Lower leg skin (tissue), 3 donors: ENCODE measurements around the gene AJAP1.

Experiments used
- CTCF ChIP-seq, 3 donors: fragments of 450-650 bp; IDR thresholded peaks; one replicate each; pipeline ENCODE4 v1.5.1; 2016; ENCODE audit warnings: antibody characterized with exemption in 3 of 3, mild to moderate bottlenecking in 3 of 3, moderate library complexity in 2 of 3
- POLR2A ChIP-seq, 2 donors: fragments of 450-650 bp; IDR thresholded peaks; one replicate each; pipeline ENCODE4 v1.6.1; 2016 to 2017; ENCODE audit warnings: antibody characterized with exemption in 2 of 2, mild to moderate bottlenecking in 1 of 2, moderate library complexity in 1 of 2

- no peak for TF ChIP-seq CTCF (IDR thresholded peaks at IDR 0.05)
- no peak for TF ChIP-seq POLR2A (IDR thresholded peaks at IDR 0.05)
Measured at GRCh38 chr1:4713669-4714068, 59.3 kb downstream of the AJAP1 start.
